ENCODE data around the gene FBRSL1.

FBRSL1 gene

DNA sequence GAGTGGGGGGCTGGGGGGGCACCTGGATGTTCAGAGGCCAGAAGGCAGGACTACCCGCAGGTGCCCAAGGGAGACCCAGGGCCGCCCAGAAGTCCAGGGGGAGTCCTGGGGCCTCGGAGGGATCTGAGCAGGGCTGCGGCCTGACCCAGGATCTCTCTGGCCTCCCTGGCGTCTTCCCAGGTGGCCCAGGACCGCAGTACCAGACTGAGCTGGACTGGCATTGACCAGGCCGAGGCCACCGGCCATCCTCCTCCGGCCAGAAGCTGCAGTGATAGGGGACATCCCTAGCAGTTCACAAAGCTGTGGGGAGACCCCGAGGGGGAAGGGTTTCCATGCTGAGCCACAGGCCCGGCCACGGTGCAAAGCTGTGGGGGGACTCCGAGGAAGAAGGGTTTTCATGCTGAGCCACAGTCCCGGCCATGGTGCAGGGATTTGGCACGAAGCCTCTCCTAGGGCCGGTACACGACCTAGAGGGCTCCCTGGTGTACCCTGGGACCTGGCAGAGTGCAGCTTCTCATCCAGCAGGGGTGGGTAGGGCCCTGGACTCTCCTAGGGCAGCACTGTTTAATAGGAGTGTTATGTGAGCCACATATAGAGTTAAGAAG is 24.4 kb downstream of the FBRSL1 start:
- DNase-seq: no peak

DNA sequence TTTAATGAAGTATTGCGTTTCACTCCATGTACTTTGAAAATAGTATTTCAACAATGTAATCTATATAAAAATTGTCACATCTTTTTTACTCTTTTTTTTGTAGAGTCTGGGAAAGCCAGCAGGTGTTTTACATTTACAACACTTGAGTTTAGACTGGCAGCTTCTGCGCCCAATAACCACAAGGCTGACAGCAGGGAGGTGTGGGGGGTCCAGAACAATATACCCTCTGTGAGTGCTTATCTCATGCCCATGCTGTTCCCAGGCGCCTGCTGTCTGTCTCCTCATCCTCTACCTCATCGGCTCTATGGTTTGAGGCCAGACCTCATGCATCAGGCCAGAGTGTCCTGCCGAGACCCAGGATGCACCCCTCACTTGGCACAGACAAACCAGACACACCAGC is 24.9 kb downstream of the FBRSL1 start:
- DNase-seq: no peak

DNA sequence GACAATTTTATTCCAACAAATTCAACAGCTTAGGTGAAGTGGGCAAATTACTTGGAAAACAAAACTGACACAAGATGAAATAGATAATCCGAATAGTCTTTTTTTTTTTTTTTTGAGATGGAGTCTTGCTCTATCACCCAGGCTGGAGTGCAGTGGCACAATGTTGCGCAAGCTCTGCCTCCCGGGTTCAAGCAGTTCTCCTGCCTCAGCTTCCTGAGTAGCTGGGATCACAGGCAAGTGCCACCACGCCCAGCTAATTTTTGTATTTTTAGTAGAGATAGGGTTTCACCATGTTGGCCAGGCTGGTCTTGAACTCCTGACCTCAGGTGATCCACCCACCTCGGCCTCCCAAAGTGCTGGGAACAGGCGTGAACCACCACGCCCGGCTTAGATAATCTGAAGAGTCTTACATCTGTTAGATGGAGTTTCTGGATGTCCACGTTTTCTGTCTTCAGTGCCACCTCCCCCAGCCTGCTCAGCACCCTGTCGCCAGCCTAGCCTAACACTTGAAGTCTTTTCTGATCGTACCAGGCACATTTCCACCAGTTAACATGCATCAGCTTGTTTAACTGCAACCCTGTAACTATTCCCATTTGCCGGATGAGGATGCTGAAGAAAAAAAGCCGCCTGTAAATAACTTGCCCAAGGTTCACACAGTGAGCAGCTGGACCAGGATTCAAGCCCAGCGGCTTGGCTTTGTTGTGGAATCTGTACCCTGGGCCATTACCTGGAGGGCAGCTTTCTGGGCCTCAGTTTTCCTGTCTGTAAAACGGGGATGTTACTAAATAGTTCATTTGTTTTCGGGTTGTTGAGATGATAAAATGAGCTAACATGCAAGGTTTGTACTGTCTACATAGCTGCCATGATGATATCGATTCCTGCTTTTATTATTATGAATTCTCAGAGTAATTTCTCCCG is 26.4 kb downstream of the FBRSL1 start:
- no peak for DNase-seq

DNA sequence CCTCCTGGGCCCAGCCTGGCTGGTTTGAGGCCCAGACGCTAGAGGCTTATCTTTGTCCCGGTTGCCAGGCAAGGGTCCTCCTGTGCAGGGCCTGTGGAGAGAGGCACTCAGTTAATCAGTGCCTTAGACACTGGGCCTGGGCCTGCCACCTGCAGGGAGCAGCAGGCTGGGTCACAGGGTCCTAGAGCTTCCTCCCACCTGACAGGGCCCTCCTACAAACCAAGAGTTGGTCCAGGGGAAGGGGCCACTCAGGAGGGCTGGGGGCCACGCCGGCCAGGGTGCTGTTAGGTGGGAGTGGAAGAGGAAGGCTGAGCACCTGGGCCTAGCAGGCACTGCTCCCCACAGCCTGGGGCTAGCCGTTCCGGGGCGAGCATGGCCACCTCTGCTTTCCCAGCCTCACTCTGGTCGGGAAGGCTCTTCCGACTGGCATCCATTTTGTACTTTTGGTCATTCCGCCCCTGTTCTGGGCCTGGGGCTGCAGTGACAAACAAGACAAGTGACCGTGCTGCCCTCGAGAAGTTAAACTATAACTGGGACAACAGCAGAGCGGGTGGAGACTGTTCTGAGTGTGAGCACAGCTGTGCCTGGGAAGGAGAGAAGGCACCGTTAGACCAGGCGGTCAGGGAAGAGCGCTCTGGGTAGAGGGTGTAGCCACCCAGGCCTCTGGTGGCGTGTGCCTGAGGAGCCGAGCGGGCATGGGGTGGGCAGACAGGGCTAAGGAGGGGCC is 27.2 kb downstream of the FBRSL1 start:
- no peak for DNase-seq

DNA sequence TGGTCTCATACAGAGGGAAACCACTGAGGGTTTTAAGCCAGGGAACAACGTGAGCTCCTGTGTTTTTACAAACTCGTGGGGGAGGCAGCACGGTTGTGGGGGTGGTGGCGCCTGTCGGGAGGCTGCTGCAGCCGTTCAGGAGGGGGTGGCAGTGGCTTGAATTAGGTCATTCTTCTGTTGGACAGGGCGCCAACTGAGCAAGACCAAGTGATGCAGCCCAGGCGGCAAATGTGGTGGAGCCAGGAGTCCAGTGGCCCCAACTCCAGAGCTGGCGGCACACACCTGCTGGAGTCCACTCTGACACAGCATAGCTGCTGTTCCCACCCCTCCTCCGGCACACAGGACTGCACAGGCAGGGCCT is 27.8 kb downstream of the FBRSL1 start:
- no peak for DNase-seq

DNA sequence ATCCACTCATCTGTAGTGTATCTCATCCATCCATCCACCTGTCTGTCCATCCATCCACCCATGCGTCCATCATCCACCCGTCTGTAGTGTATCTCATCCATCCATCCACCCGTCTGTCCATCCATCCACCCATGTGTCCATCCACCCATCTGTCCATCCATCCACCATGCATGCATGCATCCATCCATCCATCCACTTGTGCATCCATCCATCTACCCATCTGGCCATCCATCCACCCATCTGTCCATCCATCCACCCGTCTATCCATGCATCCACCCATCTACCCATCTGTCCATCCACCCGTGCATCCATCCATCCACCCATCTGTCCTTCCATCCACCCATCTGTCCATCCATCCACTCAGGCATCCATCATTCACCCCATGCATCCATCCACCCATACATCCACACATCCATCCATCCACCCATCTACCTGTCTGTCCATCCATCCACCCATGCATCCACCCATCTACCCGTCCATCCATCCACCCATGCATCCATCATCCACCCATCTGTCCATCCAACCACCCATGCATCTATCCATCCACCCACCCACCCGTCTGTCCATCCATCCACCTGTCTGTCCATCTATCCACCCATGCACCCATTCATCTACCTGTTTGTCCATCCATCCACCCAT is 28.5 kb downstream of the FBRSL1 start:
- DNase-seq: no peak

DNA sequence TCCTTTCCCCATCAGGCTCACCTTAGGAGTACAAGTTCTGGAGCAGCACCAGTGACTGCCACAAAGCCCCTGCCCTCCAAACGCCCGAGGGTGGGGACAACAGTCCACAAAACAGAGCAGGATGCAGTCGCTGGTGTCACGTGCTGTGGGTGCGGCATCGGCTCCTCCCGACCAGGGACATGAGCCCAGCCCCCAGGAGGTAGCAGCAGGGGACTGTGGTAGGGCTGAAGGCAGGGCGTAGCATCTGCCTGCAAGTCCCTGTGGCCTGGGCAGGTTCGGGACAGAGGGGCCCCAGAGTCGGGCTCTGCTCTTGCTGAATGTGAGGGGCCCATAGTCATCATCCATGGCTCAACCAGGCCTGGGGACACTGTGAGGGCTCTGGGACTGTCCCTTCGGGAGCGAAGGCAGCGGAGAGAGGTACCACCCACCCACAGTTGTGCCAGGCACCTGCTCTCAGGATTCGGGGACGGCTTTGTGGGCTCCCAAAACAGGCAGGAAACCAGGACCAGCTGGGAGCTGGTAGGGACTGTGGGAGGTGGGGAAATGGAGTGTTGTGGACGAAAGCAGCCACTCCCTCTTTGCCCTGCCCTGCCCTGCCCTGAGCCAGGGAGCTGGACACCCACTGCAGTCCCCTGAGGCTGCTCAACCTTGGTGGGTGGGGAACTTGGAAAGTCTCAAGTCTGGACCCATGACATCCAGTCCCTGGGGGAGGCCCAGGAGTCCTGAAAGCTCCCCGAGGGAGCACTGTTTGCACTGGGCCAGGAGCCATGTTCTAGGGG is 30.7 kb downstream of the FBRSL1 start:
- no peak for DNase-seq

DNA sequence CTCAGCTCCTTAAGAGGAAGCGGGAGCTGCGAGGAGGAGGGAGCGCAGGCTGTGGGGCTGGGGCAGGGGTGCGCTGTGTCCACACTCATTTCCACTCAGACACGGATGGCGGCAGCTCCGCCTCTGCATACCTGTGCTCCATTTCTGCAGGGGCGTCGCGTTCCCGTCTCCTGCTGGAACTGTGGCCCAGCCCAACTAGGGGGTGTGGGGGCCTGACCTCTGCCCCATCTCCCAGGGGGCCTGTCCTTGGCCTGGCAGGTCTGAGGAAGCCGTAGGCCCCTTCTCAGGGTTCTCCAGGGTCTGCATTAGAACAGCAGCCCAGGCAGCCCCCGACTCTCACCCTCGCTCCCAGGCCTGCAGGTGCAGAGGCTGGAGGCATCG is 31.2 kb downstream of the FBRSL1 start:
- no peak for DNase-seq

DNA sequence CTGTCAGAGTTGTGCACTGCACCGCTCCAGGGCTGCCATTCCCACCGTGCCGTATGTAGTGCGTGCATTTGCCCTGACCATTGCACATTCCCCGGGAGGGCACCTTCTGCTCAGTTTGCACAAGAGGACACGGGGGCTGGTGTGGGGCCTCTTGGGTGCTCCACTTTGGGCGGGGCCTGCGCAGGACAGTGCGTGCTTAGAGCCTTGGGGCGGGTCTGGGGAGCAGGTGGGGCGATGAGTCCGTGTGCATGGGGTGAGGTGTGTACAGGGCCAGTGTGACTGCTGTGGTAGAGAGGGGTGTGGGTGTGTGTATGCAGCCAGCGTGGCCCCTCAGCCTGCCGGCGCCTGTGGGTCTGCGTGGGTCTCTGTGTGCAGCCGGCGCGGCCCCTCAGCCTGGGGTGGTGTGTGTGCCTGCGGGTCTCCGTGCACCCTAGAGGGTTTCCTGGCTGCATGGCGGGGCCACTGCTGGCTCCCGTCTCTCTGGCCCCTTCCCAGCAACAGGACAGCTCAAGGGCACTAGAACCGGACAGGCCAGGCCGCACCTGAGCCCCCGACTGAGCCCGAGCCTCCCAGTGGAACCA is 31.9 kb downstream of the FBRSL1 start:
- no peak for DNase-seq

DNA sequence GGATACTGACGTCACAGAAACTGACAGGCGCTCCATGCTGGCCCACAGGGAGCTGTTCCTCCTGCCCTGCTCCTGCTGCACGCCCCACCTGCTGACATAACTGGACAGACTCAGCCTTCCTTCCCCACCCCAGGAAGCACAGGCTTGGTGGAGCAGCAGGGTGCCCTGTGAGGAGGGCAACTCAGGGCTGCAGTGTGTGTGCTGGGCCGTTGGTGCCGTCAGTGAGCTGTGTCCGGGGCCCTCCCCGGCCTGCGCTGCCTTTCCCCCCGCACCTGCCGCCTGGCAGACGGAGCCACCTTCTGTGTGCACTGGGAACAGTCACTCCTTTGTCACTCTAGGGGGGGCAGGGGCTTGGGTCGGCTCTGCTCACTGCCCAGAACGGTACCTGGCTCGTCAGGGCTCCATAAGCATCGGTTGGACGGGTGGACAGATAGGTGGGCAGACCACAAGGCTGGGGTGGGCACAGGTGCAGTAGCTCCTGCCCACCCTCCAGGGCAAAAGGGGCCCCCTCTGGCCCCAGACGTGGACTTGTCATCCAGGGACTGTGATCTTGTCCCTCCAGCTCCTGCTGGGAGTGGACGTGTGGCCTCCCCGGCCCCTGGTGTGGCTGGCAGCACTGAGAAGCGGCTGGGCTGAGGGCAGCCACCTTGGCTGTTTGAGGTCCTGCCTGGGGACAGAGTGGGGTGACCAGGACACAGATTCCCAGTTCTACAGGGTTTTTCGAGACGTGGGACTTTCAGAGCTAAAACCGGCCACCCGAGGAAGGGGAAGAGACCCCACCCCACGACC is 32.8 kb downstream of the FBRSL1 start:
- no peak for DNase-seq

DNA sequence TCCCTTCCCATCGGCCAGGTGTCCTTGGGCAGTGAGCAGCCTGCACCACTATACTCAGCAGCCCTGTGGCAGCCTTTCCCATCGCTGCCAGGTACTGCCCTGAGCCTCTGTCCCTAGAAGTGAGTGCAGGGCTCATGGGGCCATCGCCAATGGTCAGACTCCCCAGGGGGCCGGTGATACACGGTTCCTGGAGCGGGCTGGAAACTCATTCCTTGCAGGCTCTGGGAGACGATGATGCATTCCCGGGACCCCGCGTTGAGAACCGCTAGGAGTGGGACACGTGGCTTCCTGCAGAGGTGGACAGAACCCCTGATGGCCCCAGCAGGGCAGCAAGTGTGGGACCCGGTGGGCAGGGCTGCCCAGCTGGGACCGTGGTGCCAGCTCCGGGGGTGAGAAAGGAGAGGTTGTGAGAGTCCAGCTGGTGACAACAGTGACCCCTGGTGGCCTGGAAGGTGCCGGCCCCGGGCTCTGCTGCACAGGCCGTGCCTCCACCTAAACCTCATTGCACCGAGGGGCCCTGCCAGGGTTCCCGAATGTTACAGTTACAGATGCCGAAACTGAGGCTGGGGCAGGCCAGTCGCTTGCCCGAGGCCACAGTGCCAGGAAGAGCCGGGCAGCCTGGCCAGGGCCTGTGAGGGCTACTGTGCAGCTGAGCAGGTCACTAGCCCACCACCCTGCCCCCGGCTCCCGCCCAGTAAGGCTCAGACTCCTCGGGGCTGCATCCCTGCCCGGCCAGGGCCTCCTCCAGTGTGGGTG is 33.8 kb downstream of the FBRSL1 start:
- DNase-seq: peak; percentile 15 to 24

DNA sequence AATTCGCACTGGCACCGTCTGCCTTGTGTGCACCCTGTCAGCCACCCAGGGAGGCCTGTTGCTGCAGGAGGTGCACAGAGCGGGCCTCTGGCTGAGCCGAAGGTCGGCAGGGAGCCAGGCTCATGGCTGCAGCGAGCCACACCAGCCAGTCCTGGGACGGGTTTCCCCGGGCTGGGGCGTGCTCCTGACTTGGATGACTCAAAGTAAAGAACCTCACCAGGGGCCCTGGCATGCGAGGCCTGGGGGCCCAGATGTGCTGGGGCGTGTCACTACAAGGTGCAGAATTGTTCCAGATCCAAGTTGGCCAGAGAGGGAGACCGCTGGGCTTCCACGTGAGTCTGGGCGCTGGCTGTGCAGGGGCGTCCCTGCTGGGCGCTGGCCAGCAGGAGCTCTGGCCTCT is 34.5 kb downstream of the FBRSL1 start:
- DNase-seq: no peak

DNA sequence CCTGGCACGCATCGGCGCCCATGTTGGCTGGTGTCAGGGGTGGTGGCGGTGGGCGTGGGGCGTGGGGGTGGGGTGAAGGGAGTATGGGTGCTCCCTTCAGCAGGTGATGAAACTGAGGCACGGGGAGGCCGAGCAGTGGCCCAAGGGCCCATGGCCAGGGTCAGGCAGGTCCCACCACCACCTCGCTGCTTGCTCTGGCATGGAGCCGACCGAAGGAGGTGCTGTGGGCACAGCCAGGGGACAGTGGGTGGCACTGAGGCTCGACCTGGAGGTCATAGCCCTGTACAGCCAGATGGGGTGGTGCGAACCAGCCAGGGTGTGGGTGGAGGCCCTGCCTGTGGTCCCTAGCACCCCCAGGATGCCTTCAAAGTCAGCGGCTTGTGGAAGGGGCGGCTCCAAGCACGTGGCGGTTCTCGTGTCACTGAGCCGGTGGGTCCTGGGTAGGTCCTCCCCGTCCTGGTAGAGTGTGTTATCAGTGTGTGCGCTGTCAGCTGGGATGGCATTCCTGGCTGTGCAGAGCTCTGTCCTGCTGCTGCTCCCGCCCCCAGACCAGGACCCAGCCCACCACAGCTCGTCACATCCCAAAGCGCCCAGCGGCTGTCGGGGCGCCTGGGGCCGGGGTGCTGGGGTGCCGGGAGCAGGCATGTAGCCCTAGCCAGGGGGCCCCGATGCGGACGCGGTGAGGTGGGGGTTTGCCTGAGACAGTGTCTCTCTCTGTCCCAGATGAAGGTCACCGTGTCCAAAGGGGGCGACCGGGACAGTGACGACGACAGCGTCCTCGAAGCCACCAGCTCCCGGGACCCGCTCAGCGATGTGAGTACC is 35.3 kb downstream of the FBRSL1 start:
- no peak for DNase-seq

DNA sequence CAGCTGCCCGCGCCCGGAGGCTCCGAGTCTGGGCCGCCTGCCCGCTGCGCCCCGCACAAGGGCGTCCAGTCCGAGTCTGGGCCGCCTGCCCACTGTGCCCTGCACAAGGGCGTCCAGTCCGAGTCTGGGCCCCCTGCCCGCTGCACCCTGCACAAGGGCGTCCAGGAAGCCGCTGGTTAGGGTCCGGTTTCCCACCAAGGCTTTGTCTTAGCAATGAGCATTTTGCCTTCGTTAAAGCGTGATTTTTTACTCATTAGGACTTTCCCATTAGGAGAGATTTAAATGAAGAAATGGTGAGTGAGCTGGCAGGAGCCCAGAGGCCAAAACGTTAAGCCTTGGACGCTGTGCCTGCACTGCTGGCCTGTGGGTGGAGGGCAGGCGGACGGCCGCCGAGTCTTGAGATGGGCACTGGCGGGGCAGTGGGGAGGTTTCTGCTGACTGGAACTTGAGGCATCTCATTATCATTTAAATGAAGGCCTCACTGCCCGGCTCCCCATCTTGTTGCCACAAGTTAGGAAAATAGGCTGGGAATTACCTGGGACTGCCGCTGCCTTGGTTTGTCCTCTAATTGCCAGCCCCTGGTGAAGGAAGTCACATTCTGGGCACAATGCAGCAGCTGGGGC is 36.0 kb downstream of the FBRSL1 start:
- no peak for DNase-seq

DNA sequence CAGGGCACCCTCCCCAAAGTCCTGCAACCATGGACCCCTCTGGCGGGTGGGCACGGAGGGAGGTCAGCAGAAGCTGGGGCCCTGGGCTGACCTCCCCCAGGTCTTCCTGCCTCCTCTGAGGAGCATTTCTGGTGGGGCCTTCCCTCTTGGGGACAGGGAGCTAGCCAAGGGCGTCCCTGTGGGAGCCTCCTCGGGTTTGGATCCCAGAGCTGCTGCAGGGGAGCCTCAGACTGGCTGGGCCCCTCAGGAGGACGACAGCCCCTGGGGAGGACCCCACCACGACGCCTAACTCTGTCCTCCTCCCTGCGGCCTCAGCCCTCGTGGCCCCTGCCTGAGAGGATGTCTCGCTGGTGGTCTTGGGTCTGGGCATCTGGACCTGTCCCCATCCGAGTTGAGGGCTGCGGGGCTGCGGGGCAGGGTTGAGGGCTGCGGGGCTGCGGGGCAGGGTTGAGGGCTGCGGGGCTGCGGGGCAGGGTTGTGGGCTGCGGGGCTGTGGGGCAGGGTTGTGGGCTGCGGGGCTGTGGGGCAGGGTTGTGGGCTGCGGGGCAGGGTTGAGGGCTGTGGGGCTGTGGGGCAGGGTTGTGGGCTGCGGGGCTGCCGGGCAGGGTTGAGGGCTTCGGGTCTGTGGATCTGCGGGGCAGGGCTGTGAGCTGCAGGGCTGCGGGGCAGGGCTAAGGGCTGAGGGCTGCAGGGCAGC is 37.4 kb downstream of the FBRSL1 start:
- no peak for DNase-seq

DNA sequence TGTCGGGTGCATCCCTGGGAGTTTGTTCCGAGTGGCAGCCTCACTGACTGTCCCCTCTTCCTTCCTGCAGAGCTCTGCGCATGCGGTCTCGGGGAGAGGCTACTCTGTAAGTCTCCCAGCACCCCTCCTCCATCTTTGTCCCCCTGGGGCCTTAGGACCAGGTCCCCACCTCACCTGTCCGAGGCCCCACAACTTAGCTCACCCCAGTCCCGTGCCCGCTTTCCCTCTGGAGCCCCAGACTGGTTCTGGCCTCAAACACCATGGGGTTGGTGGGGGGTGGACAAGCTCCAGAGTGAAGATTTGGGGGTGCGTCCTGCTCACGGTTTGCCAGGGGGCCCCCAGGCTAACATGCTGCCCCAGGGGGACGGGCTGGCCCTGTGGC is 37.9 kb downstream of the FBRSL1 start:
- DNase-seq: no peak

DNA sequence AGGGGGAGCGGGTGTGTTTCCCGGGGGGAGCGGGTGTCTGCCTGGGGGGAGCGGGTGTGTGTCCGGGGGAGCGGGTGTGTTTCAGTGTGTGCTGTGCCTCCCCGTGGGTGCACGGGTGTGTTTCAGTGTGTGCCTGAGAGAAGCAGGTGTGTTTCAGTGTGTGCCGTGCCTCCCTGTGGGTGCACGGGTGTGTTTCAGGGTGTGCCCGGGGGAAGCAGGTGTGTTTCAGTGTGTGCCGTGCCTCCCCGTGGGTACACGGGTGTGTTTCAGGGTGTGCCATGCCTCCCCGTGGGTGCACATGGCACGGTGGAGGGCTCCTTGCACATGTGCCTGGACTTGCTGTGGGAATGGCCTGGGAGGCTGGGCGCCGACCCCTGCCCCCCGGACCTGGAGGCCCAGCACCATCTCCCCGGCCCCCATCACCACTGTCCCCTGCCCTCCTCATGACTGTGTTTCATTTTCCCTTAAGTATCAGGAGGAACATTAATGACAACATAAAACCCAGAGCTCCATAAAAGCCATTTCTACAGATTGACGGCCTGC is 38.7 kb downstream of the FBRSL1 start:
- DNase-seq: no peak

DNA sequence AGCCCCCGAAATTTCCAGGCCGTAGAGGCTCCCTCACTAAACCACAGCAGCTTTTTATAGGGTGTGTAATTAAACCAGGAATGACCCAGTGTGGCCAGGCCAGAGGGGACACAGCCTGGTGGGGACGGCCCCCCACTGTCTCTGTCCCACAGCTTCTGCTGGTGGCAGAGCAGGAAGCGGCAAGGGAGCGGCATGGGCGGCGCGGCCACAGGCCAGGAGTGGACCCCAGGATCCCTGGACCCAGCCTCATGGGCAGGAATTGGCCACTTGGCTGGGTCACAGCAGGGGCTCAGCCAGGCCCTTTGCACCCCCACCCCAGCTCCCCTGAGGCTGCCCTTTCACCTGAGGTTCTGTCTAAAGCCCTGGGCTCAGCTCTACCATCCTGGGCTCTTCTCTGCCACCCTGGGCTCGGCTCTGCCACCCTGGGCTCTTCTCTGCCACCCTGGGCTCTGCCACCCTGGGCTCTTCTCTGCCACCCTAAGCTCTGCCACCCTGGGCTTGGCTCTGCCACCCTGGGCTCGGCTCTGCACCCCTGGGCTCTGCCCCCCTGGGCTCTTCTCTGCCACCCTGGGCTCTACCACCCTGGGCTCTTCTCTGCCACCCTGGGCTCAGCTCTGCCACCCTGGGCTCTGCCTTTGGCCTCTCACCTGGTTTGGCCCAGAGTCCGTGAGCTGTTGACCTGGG is 39.3 kb downstream of the FBRSL1 start:
- DNase-seq: no peak

Measured in AML-193 (cell line).